Activated T-cell treated with anti-CD3 and anti-CD28 coated beads, Interleukin-2, amount 50 U/mL, for 24 hours (primary cell): ENCODE results near the gene BIRC5.
"Not testable (repeated sequence)": the region's sequence is repeated elsewhere in the genome, so short reads cannot be mapped to it uniquely, and the experiment has no call there.

Experiments
- DNase-seq: peaks from one replicate; pipeline ENCODE4 v3.0.0-alpha.2; 2020
- H3K27ac Mint-ChIP-seq: 2 replicates; pipeline ENCODE4 v1.8.0; 2020; ENCODE audit warnings: mild to moderate bottlenecking, mixed read lengths
- H3K27me3 Mint-ChIP-seq: 2 replicates; pipeline ENCODE4 v1.8.0; 2020; ENCODE audit warnings: mixed read lengths
- H3K36me3 Mint-ChIP-seq: 2 replicates; pipeline ENCODE4 v1.8.0; 2020; ENCODE audit warnings: low read depth, mixed read lengths
- H3K4me1 Mint-ChIP-seq: 2 replicates; pipeline ENCODE4 v1.8.0; 2020; ENCODE audit warnings: low read depth, mixed read lengths
- H3K4me3 Mint-ChIP-seq: 2 replicates; pipeline ENCODE4 v1.8.0; 2020; ENCODE audit warnings: mild to moderate bottlenecking, moderate library complexity, mixed read lengths
- H3K9me3 Mint-ChIP-seq: 2 replicates; pipeline ENCODE4 v1.8.0; 2020; ENCODE audit warnings: mixed read lengths

The BIRC5 gene

GRCh38 chr17:78214016-78214705 lies at the start of gene BIRC5:
BIRC5 (plus strand) TSS chr17:78214253; CDS start chr17:78214317, 64 bp downstream.
- no peaks in the 10 kb centered on the region for H3K27me3 Mint-ChIP-seq
- peaks cover 33% of the 10 kb centered on the region for H3K36me3 Mint-ChIP-seq
- peak; percentile 94 for DNase-seq
- H3K27ac Mint-ChIP-seq, result peak within 1 kb of the TSS; percentile 90
- no peaks in the 10 kb centered on the region for H3K9me3 Mint-ChIP-seq
- H3K4me1 Mint-ChIP-seq, result peaks cover 12% of the 10 kb centered on the region
- H3K4me3 Mint-ChIP-seq, result peak within 1 kb of the TSS; percentile 95

GRCh38 chr17:78164748-78165607 lies 49.1 kb upstream of the BIRC5 start:
- Mint-ChIP-seq H3K36me3 (peaks cover 7% of the 10 kb centered on the region), H3K4me3 (no peak overlapping the region), H3K4me1 (peaks cover 13% of the 10 kb centered on the region), H3K27ac (no peak overlapping the region), H3K9me3 (no peaks in the 10 kb centered on the region), H3K27me3 (no peaks in the 10 kb centered on the region)
- DNase-seq, result no peak

GRCh38 chr17:78166416-78166815 lies 47.6 kb upstream of the BIRC5 start:
- no peak overlapping the region for H3K4me3 Mint-ChIP-seq
- DNase-seq, result no peak
- no peak overlapping the region for H3K27ac Mint-ChIP-seq
- H3K27me3 Mint-ChIP-seq, result no peaks in the 10 kb centered on the region
- peaks cover 21% of the 10 kb centered on the region for H3K36me3 Mint-ChIP-seq
- peaks cover 23% of the 10 kb centered on the region for H3K4me1 Mint-ChIP-seq
- H3K9me3 Mint-ChIP-seq, result no peaks in the 10 kb centered on the region

- DNase-seq, result peak; percentile 91
- peaks cover 41% of the 10 kb centered on the region for H3K36me3 Mint-ChIP-seq
- H3K4me1 Mint-ChIP-seq, result peaks cover 43% of the 10 kb centered on the region
- peak within 1 kb of the TSS; percentile 81 for H3K4me3 Mint-ChIP-seq
- H3K9me3 Mint-ChIP-seq, result no peaks in the 10 kb centered on the region
- peak within 1 kb of the TSS; percentile 85 for H3K27ac Mint-ChIP-seq
- H3K27me3 Mint-ChIP-seq, result no peaks in the 10 kb centered on the region
Observed at GRCh38 chr17:78168242-78168902, 45.7 kb upstream of the BIRC5 start, which contains the start of gene SYNGR2. SYNGR2 (plus strand) TSS chr17:78168581; CDS start chr17:78168617, 36 bp downstream.

- peaks cover 51% of the 10 kb centered on the region for H3K4me1 Mint-ChIP-seq
- no peaks in the 10 kb centered on the region for H3K9me3 Mint-ChIP-seq
- H3K27me3 Mint-ChIP-seq, result no peaks in the 10 kb centered on the region
- peak overlapping the region; percentile 85 for H3K27ac Mint-ChIP-seq
- H3K36me3 Mint-ChIP-seq, result peaks cover 48% of the 10 kb centered on the region
- DNase-seq, result peak; percentile 79
- H3K4me3 Mint-ChIP-seq, result peak overlapping the region; percentile 81
Observed at GRCh38 chr17:78168903-78169793, 44.9 kb upstream of the BIRC5 start.

GRCh38 chr17:78170692-78171590 lies 43.1 kb upstream of the BIRC5 start:
- H3K4me1 Mint-ChIP-seq, result peaks cover 62% of the 10 kb centered on the region
- H3K27ac Mint-ChIP-seq, result peak overlapping the region; percentile 85
- H3K9me3 Mint-ChIP-seq, result no peaks in the 10 kb centered on the region
- H3K36me3 Mint-ChIP-seq, result peaks cover 66% of the 10 kb centered on the region
- H3K4me3 Mint-ChIP-seq, result peak overlapping the region; percentile 81
- no peak for DNase-seq
- H3K27me3 Mint-ChIP-seq, result no peaks in the 10 kb centered on the region

GRCh38 chr17:78171591-78172248 lies 42.3 kb upstream of the BIRC5 start:
- H3K36me3 Mint-ChIP-seq, result peaks cover 70% of the 10 kb centered on the region
- peaks cover 69% of the 10 kb centered on the region for H3K4me1 Mint-ChIP-seq
- H3K9me3 Mint-ChIP-seq, H3K4me3 Mint-ChIP-seq, H3K27me3 Mint-ChIP-seq, DNase-seq: not testable (repeated sequence)
- peak overlapping the region; percentile 85 for H3K27ac Mint-ChIP-seq

- Mint-ChIP-seq H3K4me1 (peaks cover 74% of the 10 kb centered on the region), H3K36me3 (peaks cover 75% of the 10 kb centered on the region), H3K27ac (peak overlapping the region; percentile 85), H3K9me3 (no peaks in the 10 kb centered on the region), H3K27me3 (no peaks in the 10 kb centered on the region), H3K4me3 (no peak overlapping the region)
- DNase-seq, result peak; percentile 41
Observed at GRCh38 chr17:78172249-78173051, 41.6 kb upstream of the BIRC5 start.

GRCh38 chr17:78173097-78173715 lies 40.8 kb upstream of the BIRC5 start:
- Mint-ChIP-seq H3K4me3 (no peak overlapping the region), H3K27me3 (no peaks in the 10 kb centered on the region), H3K9me3 (no peaks in the 10 kb centered on the region), H3K36me3 (peaks cover 78% of the 10 kb centered on the region), H3K4me1 (peaks cover 73% of the 10 kb centered on the region), H3K27ac (peak overlapping the region; percentile 85)
- peak; percentile 43 for DNase-seq

GRCh38 chr17:78174346-78174869 lies 39.6 kb upstream of the BIRC5 start:
- Mint-ChIP-seq H3K27me3 (no peaks in the 10 kb centered on the region), H3K4me3 (no peak overlapping the region), H3K27ac (peak overlapping the region; percentile 85), H3K36me3 (peaks cover 88% of the 10 kb centered on the region), H3K4me1 (peaks cover 71% of the 10 kb centered on the region), H3K9me3 (no peaks in the 10 kb centered on the region)
- DNase-seq, result peak; percentile 37

- H3K27ac Mint-ChIP-seq, result peak overlapping the region; percentile 59
- peaks cover 65% of the 10 kb centered on the region for H3K4me1 Mint-ChIP-seq
- H3K27me3 Mint-ChIP-seq, result no peaks in the 10 kb centered on the region
- DNase-seq, result peak; percentile 35
- H3K4me3 Mint-ChIP-seq, result no peak overlapping the region
- peaks cover 89% of the 10 kb centered on the region for H3K36me3 Mint-ChIP-seq
- no peaks in the 10 kb centered on the region for H3K9me3 Mint-ChIP-seq
Observed at GRCh38 chr17:78174870-78175642, 39.0 kb upstream of the BIRC5 start.
